ENCODE measurements around the gene BCAR1. TPM values are rescaled to one million over a fixed set of nuclear protein-coding genes. Genes with fewer than 3 reads are reported as not detected.
A peak's percentile ranks its signal among the peaks of the same experiment; 100 is the strongest.

BCAR1 gene
- total RNA-seq, 1 donor from 2014 or later: 61.7 TPM

DNA sequence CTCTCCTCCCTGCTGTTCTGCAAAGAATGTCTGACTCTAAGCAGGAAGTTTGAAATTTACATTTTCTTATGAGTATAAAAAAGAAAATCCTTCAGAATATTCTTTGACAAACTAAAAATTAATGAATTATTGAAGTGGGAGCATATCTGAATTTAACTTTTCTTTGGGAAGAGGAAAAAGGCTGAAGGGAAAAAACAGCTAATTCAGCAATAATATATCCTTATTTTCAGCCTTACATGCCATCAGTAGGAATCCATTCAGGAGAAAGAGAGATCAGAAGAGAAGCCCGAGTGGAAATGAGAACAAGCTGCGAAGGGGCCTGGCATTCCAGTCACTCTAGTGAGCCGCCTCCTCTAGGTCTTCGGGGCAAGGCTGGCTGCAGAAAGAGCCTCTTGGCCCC, 41.7 kb upstream of the BCAR1 start:
- Histone ChIP-seq H3K27ac (no peak overlapping the region), H3K4me1 (peaks cover 8% of the 10 kb centered on the region), H3K4me3 (no peak overlapping the region), H3K36me3 (peaks cover 25% of the 10 kb centered on the region), H3K27me3 (no peaks in the 10 kb centered on the region), H3K9me3 (no peaks in the 10 kb centered on the region)
- TF ChIP-seq, protein P1, sequence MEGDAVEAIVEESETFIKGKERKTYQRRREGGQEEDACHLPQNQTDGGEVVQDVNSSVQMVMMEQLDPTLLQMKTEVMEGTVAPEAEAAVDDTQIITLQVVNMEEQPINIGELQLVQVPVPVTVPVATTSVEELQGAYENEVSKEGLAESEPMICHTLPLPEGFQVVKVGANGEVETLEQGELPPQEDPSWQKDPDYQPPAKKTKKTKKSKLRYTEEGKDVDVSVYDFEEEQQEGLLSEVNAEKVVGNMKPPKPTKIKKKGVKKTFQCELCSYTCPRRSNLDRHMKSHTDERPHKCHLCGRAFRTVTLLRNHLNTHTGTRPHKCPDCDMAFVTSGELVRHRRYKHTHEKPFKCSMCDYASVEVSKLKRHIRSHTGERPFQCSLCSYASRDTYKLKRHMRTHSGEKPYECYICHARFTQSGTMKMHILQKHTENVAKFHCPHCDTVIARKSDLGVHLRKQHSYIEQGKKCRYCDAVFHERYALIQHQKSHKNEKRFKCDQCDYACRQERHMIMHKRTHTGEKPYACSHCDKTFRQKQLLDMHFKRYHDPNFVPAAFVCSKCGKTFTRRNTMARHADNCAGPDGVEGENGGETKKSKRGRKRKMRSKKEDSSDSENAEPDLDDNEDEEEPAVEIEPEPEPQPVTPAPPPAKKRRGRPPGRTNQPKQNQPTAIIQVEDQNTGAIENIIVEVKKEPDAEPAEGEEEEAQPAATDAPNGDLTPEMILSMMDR (IDR thresholded peaks at IDR 0.05): no peak
- intact Hi-C loops (cut with DNase I): no loop called here
- ATAC-seq (no peak), DNase-seq (no peak)

DNA sequence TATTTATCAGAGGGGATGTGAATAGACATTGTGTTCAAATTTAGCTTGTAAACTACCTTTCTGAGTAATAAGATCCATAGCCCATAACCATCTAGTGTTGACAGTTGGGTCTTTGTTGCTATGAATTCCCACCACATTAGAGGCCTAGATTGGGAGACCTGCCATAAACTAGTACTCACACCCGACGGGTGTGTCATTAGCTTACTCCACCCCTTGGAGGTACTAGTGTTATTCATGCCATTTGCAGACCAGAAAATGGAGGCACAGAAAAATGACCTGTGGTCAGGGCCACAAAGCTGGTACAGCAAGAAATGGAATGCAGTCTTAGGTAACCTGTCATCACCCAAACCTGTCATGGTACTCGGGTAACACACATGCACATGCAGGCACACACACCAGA, 41.3 kb upstream of the BCAR1 start:
- Histone ChIP-seq H3K27ac (no peak overlapping the region), H3K4me3 (no peak overlapping the region), H3K4me1 (peaks cover 13% of the 10 kb centered on the region), H3K27me3 (no peaks in the 10 kb centered on the region), H3K9me3 (no peaks in the 10 kb centered on the region), H3K36me3 (peaks cover 24% of the 10 kb centered on the region)
- ATAC-seq (no peak), DNase-seq (no peak)
- TF ChIP-seq, protein P1 (IDR thresholded peaks at IDR 0.05): no peak
- intact Hi-C loops (cut with DNase I): no loop called here

DNA sequence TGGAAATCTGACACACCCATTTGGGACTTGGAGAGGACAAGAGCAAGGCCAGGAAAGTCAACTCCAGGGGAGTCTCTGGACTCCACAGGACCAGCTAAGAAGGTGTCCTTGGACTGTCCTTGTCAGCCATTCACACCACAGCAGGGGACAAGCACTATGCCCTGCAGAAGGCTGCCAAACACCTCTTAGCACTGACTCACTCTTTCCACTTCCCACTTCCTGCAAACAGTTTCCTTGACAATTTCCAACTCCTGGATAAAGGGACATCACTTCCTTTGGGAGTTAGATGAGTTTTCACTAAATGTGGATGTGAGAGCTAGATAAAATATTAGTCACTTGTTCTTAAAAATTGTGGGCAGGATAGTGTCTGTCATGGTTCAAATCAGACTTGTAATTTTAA, 37.8 kb upstream of the BCAR1 start:
- H3K36me3 ChIP-seq: peaks cover 24% of the 10 kb centered on the region
- TF ChIP-seq, protein P1 (IDR thresholded peaks at IDR 0.05): no peak
- H3K27me3 ChIP-seq: no peaks in the 10 kb centered on the region
- H3K9me3 ChIP-seq: no peaks in the 10 kb centered on the region
- peaks cover 7% of the 10 kb centered on the region for H3K4me1 ChIP-seq
- no peak for ATAC-seq
- no peak for DNase-seq
- intact Hi-C loops (cut with DNase I): no loop called here
- peak overlapping the region; percentile 28 for H3K27ac ChIP-seq
- H3K4me3 ChIP-seq: no peak overlapping the region

DNA sequence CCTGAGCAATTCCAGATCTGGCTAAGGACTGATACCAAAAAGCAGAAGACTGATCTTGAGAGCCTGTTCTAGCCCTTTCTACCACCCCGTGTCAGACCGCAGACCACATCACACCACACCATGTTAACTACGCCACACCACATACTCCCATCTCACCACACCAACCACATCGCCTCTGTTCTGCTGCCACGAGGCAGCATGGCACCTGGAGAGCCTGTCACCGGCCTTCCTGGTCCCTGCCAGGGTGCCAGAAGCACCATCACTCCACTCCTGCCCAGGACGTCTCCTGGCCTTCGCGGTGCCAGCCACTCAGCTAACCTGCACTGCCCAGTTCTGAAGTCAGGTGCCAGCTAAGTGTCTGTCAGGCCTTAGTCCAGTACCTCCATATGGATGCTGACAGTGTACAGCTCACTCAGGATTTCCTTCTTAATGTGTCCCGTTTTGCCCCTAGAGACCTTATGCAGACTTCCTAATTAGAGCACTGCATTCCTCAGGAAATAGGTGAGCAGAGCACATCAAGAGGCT, 37.2 kb upstream of the BCAR1 start:
- H3K4me3 ChIP-seq: no peak overlapping the region
- no peaks in the 10 kb centered on the region for H3K27me3 ChIP-seq
- intact Hi-C loops (cut with DNase I): no loop called here
- peaks cover 7% of the 10 kb centered on the region for H3K4me1 ChIP-seq
- H3K27ac ChIP-seq: peak overlapping the region; percentile 28
- DNase-seq (no peak), ATAC-seq (peak; percentile 42)
- no peaks in the 10 kb centered on the region for H3K9me3 ChIP-seq
- H3K36me3 ChIP-seq: peaks cover 19% of the 10 kb centered on the region
- TF ChIP-seq, protein P1 (IDR thresholded peaks at IDR 0.05): no peak

DNA sequence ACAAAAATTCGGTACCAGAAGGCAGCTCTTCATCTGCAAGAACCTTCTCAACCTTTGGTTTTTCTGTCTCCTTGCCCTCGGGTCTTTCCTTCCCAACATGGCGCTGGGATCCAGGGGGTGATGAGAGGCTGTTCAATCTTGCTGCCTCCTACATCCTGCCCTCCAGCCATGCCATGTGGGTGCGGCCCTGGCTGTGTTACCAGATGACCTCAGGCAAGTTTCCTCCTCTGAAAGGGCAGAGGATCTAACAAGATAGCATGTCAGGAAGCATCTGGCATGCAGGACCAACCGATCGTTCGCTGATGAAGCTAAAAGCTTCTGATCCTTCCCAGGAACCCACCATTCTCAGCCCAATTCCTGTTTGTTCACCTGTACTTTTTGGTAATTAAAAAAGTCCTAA, 36.8 kb upstream of the BCAR1 start:
- H3K9me3 ChIP-seq: no peaks in the 10 kb centered on the region
- intact Hi-C loops (cut with DNase I): no loop called here
- H3K27ac ChIP-seq: no peak overlapping the region
- H3K4me1 ChIP-seq: peaks cover 7% of the 10 kb centered on the region
- no peaks in the 10 kb centered on the region for H3K27me3 ChIP-seq
- DNase-seq (no peak), ATAC-seq (peak; percentile 43)
- H3K4me3 ChIP-seq: no peak overlapping the region
- TF ChIP-seq, protein P1 (IDR thresholded peaks at IDR 0.05): no peak
- H3K36me3 ChIP-seq: peaks cover 15% of the 10 kb centered on the region

DNA sequence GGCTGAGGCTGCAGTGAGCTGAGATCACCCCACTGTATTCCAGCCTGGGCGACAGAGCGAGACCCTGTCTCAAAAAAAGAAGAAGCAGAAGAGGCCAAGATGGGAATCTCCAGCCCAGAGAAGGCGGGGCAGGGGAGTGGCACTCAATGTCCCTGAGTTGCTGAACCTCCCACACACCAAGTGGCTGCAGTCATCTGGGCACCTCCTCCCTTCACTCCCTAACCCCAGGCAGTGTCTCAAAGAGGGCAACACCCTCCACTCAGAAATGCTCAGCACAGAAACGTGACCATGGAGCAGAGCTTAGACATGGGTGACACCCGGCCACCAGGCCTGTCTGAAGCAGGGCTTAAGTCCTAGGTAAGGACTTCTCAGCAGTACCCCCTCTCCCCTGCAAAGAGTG, 36.3 kb upstream of the BCAR1 start:
- Histone ChIP-seq H3K4me3 (no peak overlapping the region), H3K27ac (no peak overlapping the region), H3K27me3 (no peaks in the 10 kb centered on the region), H3K9me3 (no peaks in the 10 kb centered on the region), H3K36me3 (peaks cover 10% of the 10 kb centered on the region), H3K4me1 (peaks cover 7% of the 10 kb centered on the region)
- intact Hi-C loops (cut with DNase I): no loop called here
- peak; percentile 93 for ATAC-seq
- TF ChIP-seq, protein P1 (IDR thresholded peaks at IDR 0.05): no peak
- peak; percentile 72 for DNase-seq
